HEK293 (cell line): ENCODE results near the gene OXSR1.
A peak's percentile ranks its signal among the peaks of the same experiment; 100 is the strongest.

Source experiments
- CTCF ChIA-PET: fragments of 350-600 bp; formaldehyde crosslinking; extraction: SDS; loops from one replicate; lab custom pipeline; 2021; ENCODE audit warnings: antibody characterized with exemption; lab: Yijun Ruan, JAX
- POLR2A ChIA-PET: fragments of 300-600 bp; formaldehyde crosslinking; extraction: SDS; loops from one replicate; lab custom pipeline; 2020; ENCODE audit warnings: antibody characterized with exemption, inconsistent platforms; lab: Yijun Ruan, JAX
- H3K27ac ChIP-seq: fragments of 200-500 bp; sonication (Bioruptor generic); 2 replicates; pipeline ENCODE4 v1.5.1; 2014; ENCODE audit warnings: low read depth, low read length, control low read depth, inconsistent platforms; ENCODE audit errors: extremely low read depth
- H3K36me3 ChIP-seq, 2 experiments: fragments of 200-500 bp in 1 of 2; sonication (Bioruptor generic) in 1 of 2; 1 replicate in 1 of 2; 2 replicates in 1 of 2; pipeline ENCODE4 v1.5.1; 2014 to 2017; ENCODE audit warnings: inconsistent platforms in 2 of 2, low read length in 2 of 2; ENCODE audit not compliant: control insufficient read depth in 2 of 2, insufficient read depth in 1 of 2
- H3K4me1 ChIP-seq: fragments of 200-500 bp; sonication (Bioruptor generic); 2 replicates; pipeline ENCODE4 v1.5.1; 2014; ENCODE audit warnings: mild to moderate bottlenecking, low read length, inconsistent platforms; ENCODE audit not compliant: control insufficient read depth, insufficient read depth
- H3K4me3 ChIP-seq: 2 replicates; pipeline ENCODE4 v1.5.1; 2011; ENCODE audit warnings: low read depth, mild to moderate bottlenecking, control low read depth, low read length, moderate library complexity
- H3K9me3 ChIP-seq: fragments of 200-500 bp; sonication (Bioruptor generic); 2 replicates; pipeline ENCODE4 v1.5.1; 2014; ENCODE audit warnings: low read depth, low read length, inconsistent platforms; ENCODE audit not compliant: control insufficient read depth, insufficient read depth
- GFI1B ChIP-seq: fragments of 450-650 bp; formaldehyde crosslinking; IDR thresholded peaks from 2 replicates; pipeline ENCODE4 v1.5.1; 2016; ENCODE audit warnings: missing biosample characterization, missing genetic modification characterization
- IKZF3 ChIP-seq: fragments of 450-650 bp; IDR thresholded peaks from 2 replicates; pipeline ENCODE4 v1.5.0; 2018; ENCODE audit warnings: missing biosample characterization, mild to moderate bottlenecking, missing genetic modification characterization, moderate library complexity
- OSR2 ChIP-seq: fragments of 450-650 bp; formaldehyde crosslinking; IDR thresholded peaks from 2 replicates; pipeline ENCODE4 v1.5.1; 2016; ENCODE audit warnings: missing biosample characterization, missing genetic modification characterization
- OVOL3 ChIP-seq: fragments of 450-650 bp; formaldehyde crosslinking; IDR thresholded peaks from 2 replicates; pipeline ENCODE4 v1.5.1; 2016; ENCODE audit warnings: missing biosample characterization, missing genetic modification characterization
- RBAK ChIP-seq: fragments of 450-650 bp; formaldehyde crosslinking; IDR thresholded peaks from 2 replicates; pipeline ENCODE4 v1.5.1; 2016; ENCODE audit warnings: missing biosample characterization, missing genetic modification characterization
- REPIN1 ChIP-seq: fragments of 450-650 bp; formaldehyde crosslinking; IDR thresholded peaks from 2 replicates; pipeline ENCODE4 v1.5.1; 2017; ENCODE audit warnings: missing biosample characterization, missing genetic modification characterization, low read depth
- SCRT2 ChIP-seq: fragments of 450-650 bp; formaldehyde crosslinking; IDR thresholded peaks from 2 replicates; pipeline ENCODE4 v1.5.1; 2016; ENCODE audit warnings: missing biosample characterization, missing genetic modification characterization
- SP7 ChIP-seq: fragments of 450-650 bp; formaldehyde crosslinking; IDR thresholded peaks from 2 replicates; pipeline ENCODE4 v1.5.1; 2016; ENCODE audit warnings: missing biosample characterization, missing genetic modification characterization
- ZBTB48 ChIP-seq: fragments of 450-650 bp; formaldehyde crosslinking; IDR thresholded peaks from 2 replicates; pipeline ENCODE4 v1.5.1; 2016; ENCODE audit warnings: missing biosample characterization, missing genetic modification characterization
- ZIC2 ChIP-seq: fragments of 450-650 bp; formaldehyde crosslinking; IDR thresholded peaks from 2 replicates; pipeline ENCODE4 v1.5.1; 2016; ENCODE audit warnings: missing biosample characterization, missing genetic modification characterization
- ZNF112 ChIP-seq: fragments of 450-650 bp; formaldehyde crosslinking; IDR thresholded peaks from 2 replicates; pipeline ENCODE4 v1.5.0; 2017; ENCODE audit warnings: missing biosample characterization, missing genetic modification characterization
- ZNF148 ChIP-seq: fragments of 450-650 bp; formaldehyde crosslinking; IDR thresholded peaks from 2 replicates; pipeline ENCODE4 v1.5.0; 2017; ENCODE audit warnings: missing biosample characterization, missing genetic modification characterization, borderline replicate concordance
- ZNF19 ChIP-seq: fragments of 450-650 bp; formaldehyde crosslinking; IDR thresholded peaks from 2 replicates; pipeline ENCODE4; 2016; ENCODE audit warnings: missing biosample characterization, missing genetic modification characterization, low read depth
- ZNF223 ChIP-seq: fragments of 450-650 bp; formaldehyde crosslinking; IDR thresholded peaks from 2 replicates; pipeline ENCODE4 v1.5.1; 2016; ENCODE audit warnings: missing biosample characterization, missing genetic modification characterization
- ZNF26 ChIP-seq: fragments of 450-650 bp; formaldehyde crosslinking; IDR thresholded peaks from 2 replicates; pipeline ENCODE4 v1.5.1; 2016; ENCODE audit warnings: missing biosample characterization, missing genetic modification characterization
- ZNF280C ChIP-seq: fragments of 450-650 bp; formaldehyde crosslinking; IDR thresholded peaks from 2 replicates; pipeline ENCODE4 v1.5.1; 2016; ENCODE audit warnings: missing biosample characterization, missing genetic modification characterization
- ZNF324 ChIP-seq: fragments of 450-650 bp; formaldehyde crosslinking; IDR thresholded peaks from 2 replicates; pipeline ENCODE4 v1.5.1; 2016; ENCODE audit warnings: missing biosample characterization, missing genetic modification characterization
- ZNF335 ChIP-seq: fragments of 450-650 bp; formaldehyde crosslinking; conservative IDR thresholded peaks from 2 replicates; pipeline ENCODE4 v1.5.1; 2016; ENCODE audit warnings: missing biosample characterization, missing genetic modification characterization
- ZNF341 ChIP-seq: fragments of 450-650 bp; formaldehyde crosslinking; IDR thresholded peaks from 2 replicates; pipeline ENCODE4; 2016; ENCODE audit warnings: low read depth, missing biosample characterization, missing genetic modification characterization
- ZNF350 ChIP-seq: fragments of 450-650 bp; formaldehyde crosslinking; IDR thresholded peaks from 2 replicates; pipeline ENCODE4 v1.5.0; 2017; ENCODE audit warnings: missing biosample characterization, mild to moderate bottlenecking, missing genetic modification characterization
- ZNF473 ChIP-seq: fragments of 450-650 bp; formaldehyde crosslinking; IDR thresholded peaks from 2 replicates; pipeline ENCODE4 v1.5.1; 2017; ENCODE audit warnings: missing biosample characterization, missing genetic modification characterization
- ZNF514 ChIP-seq: fragments of 450-650 bp; formaldehyde crosslinking; IDR thresholded peaks from 2 replicates; pipeline ENCODE4 v1.5.1; 2016; ENCODE audit warnings: missing biosample characterization, missing genetic modification characterization
- ZNF530 ChIP-seq: fragments of 450-650 bp; formaldehyde crosslinking; IDR thresholded peaks from 2 replicates; pipeline ENCODE4 v1.5.1; 2016; ENCODE audit warnings: low read depth, missing biosample characterization, missing genetic modification characterization
- ZNF548 ChIP-seq: fragments of 450-650 bp; formaldehyde crosslinking; IDR thresholded peaks from 2 replicates; pipeline ENCODE4 v1.5.1; 2016; ENCODE audit warnings: missing biosample characterization, missing genetic modification characterization
- ZNF558 ChIP-seq: fragments of 450-650 bp; formaldehyde crosslinking; IDR thresholded peaks from 2 replicates; pipeline ENCODE4 v1.5.1; 2016; ENCODE audit warnings: missing biosample characterization, missing genetic modification characterization
- ZNF664 ChIP-seq: fragments of 450-650 bp; formaldehyde crosslinking; IDR thresholded peaks from 2 replicates; pipeline ENCODE4 v1.5.1; 2016; ENCODE audit warnings: missing biosample characterization, missing genetic modification characterization
- ZNF768 ChIP-seq: fragments of 450-650 bp; formaldehyde crosslinking; IDR thresholded peaks from 2 replicates; pipeline ENCODE4 v1.5.1; 2018; ENCODE audit warnings: missing biosample characterization, mild to moderate bottlenecking, missing genetic modification characterization
- ZNF776 ChIP-seq: fragments of 450-650 bp; formaldehyde crosslinking; IDR thresholded peaks from 2 replicates; pipeline ENCODE4 v1.5.0; 2017; ENCODE audit warnings: missing biosample characterization, missing genetic modification characterization, borderline replicate concordance
- ZNF830 ChIP-seq: fragments of 450-650 bp; IDR thresholded peaks from 2 replicates; pipeline ENCODE4 v1.5.0; 2018; ENCODE audit warnings: missing biosample characterization, missing genetic modification characterization, low read depth, mild to moderate bottlenecking, moderate library complexity
- ZSCAN23 ChIP-seq: fragments of 450-650 bp; formaldehyde crosslinking; IDR thresholded peaks from 2 replicates; pipeline ENCODE4 v1.5.1; 2016; ENCODE audit warnings: missing biosample characterization, missing genetic modification characterization

Gene OXSR1

GRCh38 chr3:38136393-38136776 lies 29.0 kb upstream of the OXSR1 start:
- POLR2A ChIA-PET: interaction anchor here (0.8 to 3.5 kb wide), 12 partner anchors 10 to 319 kb away, joined by 3 to 48 read pairs (median 6); partner anchors contain the start of genes ACVR2B and OXSR1
- Histone ChIP-seq H3K36me3 (peaks cover 0 to 39% of the 10 kb centered on the region in 2 experiments; a peak in 1 of 3 replicates), H3K27ac (peak overlapping the region; percentile 2; the same call in 1 of the 2 replicates), H3K4me3 (peak overlapping the region; percentile 83), H3K4me1 (no peaks in the 10 kb centered on the region), H3K9me3 (no peaks in the 10 kb centered on the region)
- no peak for TF ChIP-seq REPIN1 (tag by site-specific recombination)
- TF ChIP-seq ZNF341 (tag by site-specific recombination): peak; percentile 86
- peak; percentile 83 for TF ChIP-seq ZNF335 (tag by site-specific recombination)
- CTCF ChIA-PET: no interaction called here

GRCh38 chr3:38136777-38137614 lies 28.3 kb upstream of the OXSR1 start, which contains the start of gene ACAA1:
Gene ACAA1 (minus strand): TSS chr3:38137127. CDS start chr3:38137035, 92 bp downstream.
- ChIA-PET CTCF (no interaction called here), POLR2A (interaction anchor here (0.6 to 3.5 kb wide), 17 partner anchors 11 to 318 kb away, joined by 3 to 48 read pairs (median 5); partner anchors contain the start of genes ACVR2B, OXSR1 and XYLB)
- H3K9me3 ChIP-seq: no peaks in the 10 kb centered on the region
- no peaks in the 10 kb centered on the region for H3K4me1 ChIP-seq
- peaks cover 0 to 32% of the 10 kb centered on the region in 2 experiments; a peak in 1 of 3 replicates for H3K36me3 ChIP-seq
- peak within 1 kb of the TSS; percentile 83 for H3K4me3 ChIP-seq
- peak within 1 kb of the TSS; percentile 2; the same call in 1 of the 2 replicates for H3K27ac ChIP-seq
- no peak for TF ChIP-seq OSR2 (tag by site-specific recombination)
- TF ChIP-seq ZNF548 (tag by site-specific recombination): no peak
- no peak for TF ChIP-seq ZNF514 (tag by site-specific recombination)
- no peak for TF ChIP-seq ZSCAN23 (tag by site-specific recombination)
- no peak for TF ChIP-seq ZNF280C (tag by site-specific recombination)
- TF ChIP-seq IKZF3 (tag by site-specific recombination): peak; percentile 63
- TF ChIP-seq ZNF324: no peak
- TF ChIP-seq ZNF26 (tag by site-specific recombination): no peak
- TF ChIP-seq OVOL3: no peak
- TF ChIP-seq ZBTB48 (tag by site-specific recombination): no peak
- no peak for TF ChIP-seq ZIC2 (tag by site-specific recombination)
- no peak for TF ChIP-seq ZNF664 (tag by site-specific recombination)
- no peak for TF ChIP-seq ZNF776 (tag by site-specific recombination)
- no peak for TF ChIP-seq ZNF112 (tag by site-specific recombination)
- no peak for TF ChIP-seq ZNF473 (tag by site-specific recombination)
- no peak for TF ChIP-seq SP7 (tag by site-specific recombination)
- TF ChIP-seq ZNF830 (tag by site-specific recombination): no peak
- no peak for TF ChIP-seq ZNF223 (tag by site-specific recombination)
- no peak for TF ChIP-seq ZNF558 (tag by site-specific recombination)
- TF ChIP-seq ZNF19 (tag by site-specific recombination): no peak
- TF ChIP-seq ZNF530 (tag by site-specific recombination): no peak
- TF ChIP-seq ZNF148: no peak
- no peak for TF ChIP-seq ZNF350 (tag by site-specific recombination)
- TF ChIP-seq RBAK (tag by site-specific recombination): no peak
- no peak for TF ChIP-seq ZNF768 (tag by site-specific recombination)
- no peak for TF ChIP-seq GFI1B (tag by site-specific recombination)
- TF ChIP-seq SCRT2 (tag by site-specific recombination): no peak
